Measurements from ENCODE around the gene TMED9.

Gene TMED9

GRCh38 chr5:177578316-177578715 lies 13.7 kb upstream of the TMED9 start:
- no peak for DNase-seq (ENCODE audit: low spot score)

GRCh38 chr5:177588413-177588909 lies 3.5 kb upstream of the TMED9 start:
- DNase-seq (ENCODE audit: low spot score), result no peak

DNA sequence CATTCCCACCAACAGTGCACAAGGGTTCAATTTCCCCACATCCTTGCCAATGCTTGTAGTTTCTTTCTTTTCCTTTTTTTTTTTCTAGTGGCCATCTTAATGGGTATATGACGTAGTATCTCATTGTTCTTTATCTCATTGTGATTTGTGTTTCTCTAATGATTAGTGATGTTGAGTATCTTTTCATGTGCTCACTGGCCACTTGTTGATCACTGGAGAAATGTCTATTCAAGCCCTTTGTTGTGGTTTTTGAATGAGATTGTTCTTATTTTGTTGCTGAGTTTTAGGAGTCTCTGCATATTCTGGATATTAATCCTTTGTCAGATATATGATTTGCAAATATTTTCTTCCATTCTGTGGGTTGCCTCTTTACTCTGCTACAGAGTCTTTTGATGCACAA lies 1.6 kb upstream of the TMED9 start:
- DNase-seq (ENCODE audit: low spot score), result no peak

DNA sequence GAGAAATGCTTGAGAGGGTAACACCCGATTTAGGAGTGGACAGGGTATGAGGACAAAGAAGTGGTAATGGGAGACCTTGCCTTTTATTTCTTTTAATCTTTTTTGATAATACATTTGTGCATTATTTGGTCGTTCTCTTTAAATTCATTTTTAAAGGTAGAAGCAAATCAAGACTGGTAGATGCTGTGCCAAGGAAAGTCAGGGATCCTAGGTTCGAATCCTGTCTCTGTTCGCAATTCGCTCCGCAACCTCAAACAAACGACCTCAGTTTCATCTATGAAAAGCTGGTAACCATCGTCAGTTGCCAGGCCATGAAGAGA lies 353 bp upstream of the TMED9 start:
- DNase-seq (ENCODE audit: low spot score), result no peak

GRCh38 chr5:177592905-177593304 lies 902 bp downstream of the TMED9 start:
- DNase-seq (ENCODE audit: low spot score), result no peak

DNA sequence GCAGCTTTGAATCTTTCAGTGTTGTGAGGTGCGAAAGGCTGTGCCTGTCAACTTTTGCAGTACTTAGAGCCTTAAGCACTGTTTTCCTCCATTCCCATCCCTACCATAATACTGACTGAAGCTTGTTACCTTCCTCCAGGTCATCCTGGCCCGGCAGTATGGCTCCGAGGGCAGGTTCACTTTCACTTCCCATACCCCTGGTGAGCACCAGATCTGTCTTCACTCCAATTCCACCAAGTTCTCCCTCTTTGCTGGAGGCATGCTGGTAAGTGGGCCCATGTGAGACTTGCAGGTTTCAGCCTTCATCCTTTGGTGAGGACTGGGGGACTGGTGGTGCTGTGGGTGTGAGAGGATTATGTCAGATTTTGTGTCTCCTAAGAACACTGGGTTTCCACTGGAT lies 1.5 kb downstream of the TMED9 start:
- DNase-seq (ENCODE audit: low spot score), result no peak

GRCh38 chr5:177594071-177594470 lies 2.1 kb downstream of the TMED9 start:
- DNase-seq (ENCODE audit: low spot score), result no peak

- DNase-seq (ENCODE audit: low spot score), result no peak
Measured at GRCh38 chr5:177595026-177595585, 3.1 kb downstream of the TMED9 start.

DNA sequence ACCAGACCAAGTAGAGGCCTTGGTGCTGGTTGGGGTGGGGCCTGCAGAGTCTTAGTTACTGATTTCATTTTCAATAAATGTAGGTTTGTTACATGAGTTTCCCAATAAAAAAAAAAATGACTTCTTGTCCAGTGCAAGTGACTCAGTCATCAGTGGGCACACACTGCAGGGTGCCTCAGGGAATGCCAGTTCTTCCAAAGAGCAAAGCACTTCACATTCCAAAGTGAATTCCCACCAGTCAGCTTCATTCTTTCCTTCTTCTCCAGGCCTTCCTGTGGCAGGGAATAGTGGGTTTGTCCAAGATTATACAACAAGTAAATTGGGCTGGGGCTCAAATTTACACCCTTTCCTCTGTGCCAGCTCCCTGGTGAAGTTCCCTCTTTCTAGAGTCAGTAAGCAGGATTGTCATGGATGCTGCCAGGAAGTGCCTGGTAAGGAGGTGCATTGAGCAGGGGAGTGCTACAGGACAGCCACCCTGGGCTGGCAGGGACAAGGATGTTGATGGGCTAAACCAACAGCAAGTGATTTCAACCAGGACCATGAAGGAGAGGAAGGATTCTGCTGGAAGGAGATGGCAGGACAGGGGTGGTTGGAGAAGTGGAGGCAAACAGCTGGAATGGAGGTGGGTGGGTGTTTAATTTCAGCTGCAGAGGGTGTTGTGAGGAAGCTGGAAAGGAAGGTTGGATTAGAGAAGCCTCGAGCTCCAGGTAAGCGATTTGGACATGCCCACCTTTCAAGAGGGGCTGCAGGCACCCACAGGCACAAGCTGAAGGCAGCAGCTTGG lies 4.2 kb downstream of the TMED9 start:
- DNase-seq (ENCODE audit: low spot score), result no peak

DNA sequence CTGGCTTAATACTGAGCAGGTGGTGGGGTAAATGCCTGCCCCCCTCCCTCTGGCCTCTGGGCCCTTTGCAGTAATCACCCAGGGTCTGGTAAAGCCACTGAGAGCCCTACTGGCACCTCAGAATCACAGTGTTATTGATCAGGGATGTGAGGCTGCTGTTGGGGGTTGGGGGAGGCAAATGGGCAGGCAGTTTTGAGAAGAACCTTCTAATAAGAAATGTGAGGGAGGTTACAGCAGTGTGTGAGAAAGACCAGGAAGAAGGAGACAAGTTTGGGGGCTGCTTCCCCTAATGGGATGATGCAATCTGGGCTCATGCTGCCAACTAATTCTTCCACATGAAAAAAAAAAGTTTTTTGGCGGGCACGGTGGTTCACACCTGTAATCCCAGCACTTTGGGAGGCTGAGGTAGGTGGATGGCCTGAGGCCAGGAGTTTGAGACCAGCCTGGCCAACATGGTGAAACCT lies 4.8 kb downstream of the TMED9 start:
- no peak for DNase-seq (ENCODE audit: low spot score)

- DNase-seq (ENCODE audit: low spot score), result no peak
Measured at GRCh38 chr5:177598477-177598876, 6.5 kb downstream of the TMED9 start.

- peak; percentile 97 for DNase-seq (ENCODE audit: low spot score)
Measured at GRCh38 chr5:177599731-177600507, 7.9 kb downstream of the TMED9 start, which contains the start of gene B4GALT7. B4GALT7 (plus strand) TSS chr5:177600132; CDS start chr5:177600211, 79 bp downstream.

DNA sequence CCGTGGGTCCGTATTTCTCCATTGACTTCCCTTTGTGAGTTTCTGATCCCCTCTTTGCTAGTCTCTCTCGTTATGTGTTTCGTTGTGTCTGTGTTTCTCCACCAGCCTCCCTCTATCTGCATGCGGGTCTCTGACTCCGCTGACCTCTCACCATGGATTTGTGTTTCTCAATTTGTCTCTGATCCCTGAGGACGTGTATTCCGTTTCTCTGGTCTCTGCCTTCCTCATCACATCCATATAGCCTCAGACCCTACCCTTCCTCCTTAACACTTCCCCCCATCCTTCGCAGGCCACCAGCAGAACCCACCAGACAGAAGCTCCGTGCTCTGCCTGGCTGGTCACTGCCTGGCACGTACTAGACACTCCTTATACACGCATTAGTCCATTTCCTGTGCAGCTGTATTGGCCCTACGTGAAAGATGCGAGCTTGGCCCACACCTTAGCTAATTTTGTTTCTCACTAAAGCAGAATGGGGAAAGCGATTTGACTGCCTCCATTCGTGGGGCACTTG lies 8.6 kb downstream of the TMED9 start:
- no peak for DNase-seq (ENCODE audit: low spot score)

DNA sequence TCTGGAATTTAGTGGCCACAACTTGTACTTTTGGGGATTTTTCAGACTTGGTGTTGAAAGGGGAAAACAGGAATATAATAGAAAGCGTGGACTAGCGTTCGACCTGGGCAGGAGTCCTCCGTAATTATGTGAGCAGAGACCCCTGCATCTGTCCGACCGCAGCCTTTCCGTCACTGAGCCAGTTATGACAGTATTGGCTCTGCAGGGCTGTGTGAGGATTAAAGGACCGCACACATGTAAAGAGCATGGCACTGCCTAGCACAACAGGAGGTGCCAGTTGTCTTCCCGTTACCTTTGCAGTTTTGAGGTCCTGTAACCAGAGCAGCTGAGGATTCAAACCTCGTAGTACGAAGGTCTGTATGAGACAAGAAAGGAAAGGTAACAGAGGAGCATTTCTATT lies 9.1 kb downstream of the TMED9 start:
- DNase-seq (ENCODE audit: low spot score), result no peak

GRCh38 chr5:177601577-177602457 lies 9.8 kb downstream of the TMED9 start:
- DNase-seq (ENCODE audit: low spot score), result no peak

DNA sequence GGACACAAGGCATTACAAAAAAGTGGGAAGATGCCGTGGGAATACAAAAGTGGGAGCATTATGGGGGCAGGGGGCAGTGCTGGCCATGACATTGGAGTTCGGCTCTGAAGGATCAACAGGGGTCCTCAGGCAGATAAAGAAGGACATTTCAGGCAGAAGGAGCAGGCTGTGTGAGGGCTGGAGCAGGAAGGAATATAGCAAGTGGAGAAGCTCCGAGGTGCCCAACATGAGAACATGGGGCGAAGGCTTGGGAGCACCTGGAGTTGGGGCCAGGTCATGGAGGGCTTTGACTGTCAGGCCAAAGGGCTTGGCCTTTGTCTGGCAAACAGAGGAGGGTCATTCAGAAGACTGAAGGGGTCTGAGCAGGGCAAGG lies 10.4 kb downstream of the TMED9 start:
- DNase-seq (ENCODE audit: low spot score), result no peak

DNA sequence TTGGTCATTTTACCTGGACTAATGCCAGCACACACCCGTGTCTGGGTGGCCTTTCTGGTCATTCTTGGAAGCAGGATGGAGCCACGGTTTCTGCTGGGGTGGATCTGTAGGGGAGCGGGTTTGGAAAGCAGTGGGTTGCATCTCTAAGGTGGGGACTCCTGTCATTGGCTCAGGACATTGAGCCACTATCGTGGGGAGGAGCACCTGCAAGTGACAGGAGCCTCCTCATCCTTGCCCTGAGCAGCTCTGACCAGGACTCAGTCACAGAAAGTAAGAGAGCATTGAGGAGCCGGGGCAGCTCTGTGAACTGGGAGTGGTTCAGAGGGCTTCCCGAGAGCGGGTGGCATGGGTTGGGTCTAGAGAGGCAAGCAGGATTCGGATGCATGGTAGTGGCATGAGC lies 11.6 kb downstream of the TMED9 start:
- no peak for DNase-seq (ENCODE audit: low spot score)

- DNase-seq (ENCODE audit: low spot score), result no peak
Measured at GRCh38 chr5:177604116-177604521, 12.1 kb downstream of the TMED9 start.

GRCh38 chr5:177604656-177605055 lies 12.7 kb downstream of the TMED9 start:
- no peak for DNase-seq (ENCODE audit: low spot score)

DNA sequence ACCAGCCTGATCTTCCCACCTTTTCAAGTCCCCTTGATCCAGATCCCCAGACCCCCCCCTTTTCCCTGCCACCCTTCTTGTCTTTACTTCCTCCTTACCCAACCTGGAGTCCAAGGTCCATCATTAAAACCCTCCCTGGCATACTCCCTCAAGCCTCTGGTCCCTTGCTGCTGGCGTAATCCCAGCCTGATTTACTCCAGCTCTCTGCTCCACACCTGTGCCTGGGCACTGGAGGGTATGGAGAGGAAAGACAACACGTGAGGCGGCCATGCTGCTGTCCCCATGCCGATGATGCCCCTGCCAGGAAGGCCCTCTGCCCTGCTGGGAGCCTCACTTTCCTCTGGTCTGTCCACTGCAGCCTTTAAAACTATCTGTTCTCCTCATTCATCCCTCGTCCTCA lies 13.1 kb downstream of the TMED9 start:
- DNase-seq (ENCODE audit: low spot score), result no peak

DNA sequence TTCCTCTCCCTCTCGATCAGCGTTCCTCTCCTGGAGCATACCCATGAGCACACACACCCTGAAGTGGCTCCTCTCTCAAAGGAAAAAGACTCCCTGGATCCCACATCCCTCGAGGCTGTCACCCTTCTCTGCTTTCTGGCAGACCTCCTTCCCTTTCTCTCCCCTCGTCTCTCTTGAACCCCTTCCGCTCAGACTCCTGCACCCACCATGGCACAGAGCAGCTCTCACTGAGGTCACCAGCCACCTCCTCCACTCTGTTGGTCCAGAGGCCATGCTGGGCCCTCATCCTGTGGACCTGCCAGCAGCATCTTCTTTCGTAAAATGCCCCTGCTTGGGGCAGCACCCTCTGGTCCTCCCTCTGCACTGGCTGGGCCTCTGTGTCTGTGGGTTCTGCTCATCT lies 13.7 kb downstream of the TMED9 start:
- no peak for DNase-seq (ENCODE audit: low spot score)
